OCI-LY7 (cell line): Measurements from ENCODE around the gene NRCAM. TPM values are rescaled to one million over a fixed set of nuclear protein-coding genes. Genes with fewer than 3 reads are reported as not detected.

Experiments used
- BruUV-seq: library from RNA; stranded (reverse); fragments of 400-500 nt; replicated peaks from 2 replicates; lab custom pipeline; 2021; lab: Mats Ljungman, UMichigan
- CTCF ChIA-PET: fragments of 300-600 bp; sonication (Branson Sonifier 250); formaldehyde crosslinking; loops from one replicate; lab custom pipeline; 2022; ENCODE audit warnings: antibody characterized with exemption; ENCODE audit not compliant: unreplicated experiment; lab: Charles Lee
- POLR2A ChIA-PET: fragments of 300-600 bp; sonication (Branson Sonifier 250); formaldehyde crosslinking; loops from one replicate; lab custom pipeline; 2022; ENCODE audit warnings: antibody characterized with exemption; lab: Charles Lee
- DNase-seq: peaks from one replicate; pipeline ENCODE4 v3.0.0-alpha.2; 2015; ENCODE audit warnings: low spot score
- H2AFZ ChIP-seq: fragments of 200-600 bp; sonication (generic), shearing (Covaris generic); 2 replicates; pipeline ENCODE4 v1.6.1; 2014; ENCODE audit warnings: mild to moderate bottlenecking, antibody characterized with exemption, low read length, moderate library complexity
- H3K27ac ChIP-seq: fragments of 200-600 bp; sonication (generic); 2 replicates; pipeline ENCODE4 v1.5.1; 2014; ENCODE audit warnings: mixed run types, low read depth, mild to moderate bottlenecking, moderate library complexity, low read length, inconsistent platforms; ENCODE audit not compliant: poor library complexity, severe bottlenecking
- H3K36me3 ChIP-seq: fragments of 200-600 bp; sonication (generic); 2 replicates; pipeline ENCODE4 v1.6.1; 2014; ENCODE audit warnings: mild to moderate bottlenecking, antibody characterized with exemption, low read length, moderate library complexity, mixed read lengths; ENCODE audit not compliant: insufficient read depth
- H3K4me1 ChIP-seq: fragments of 200-600 bp; sonication (generic); 2 replicates; pipeline ENCODE4 v1.5.1; 2014; ENCODE audit warnings: mild to moderate bottlenecking, low read length; ENCODE audit not compliant: insufficient read depth, poor library complexity, severe bottlenecking
- H3K4me2 ChIP-seq: fragments of 200-600 bp; sonication (generic); 2 replicates; pipeline ENCODE4 v1.6.1; 2014; ENCODE audit warnings: mild to moderate bottlenecking, low read length
- H3K4me3 ChIP-seq: fragments of 200-600 bp; sonication (generic); 2 replicates; pipeline ENCODE4 v1.5.1; 2014; ENCODE audit warnings: mild to moderate bottlenecking, low read depth, low read length; ENCODE audit not compliant: poor library complexity, severe bottlenecking
- H3K79me2 ChIP-seq: fragments of 200-600 bp; sonication (generic); 2 replicates; pipeline ENCODE4 v1.6.1; 2016; ENCODE audit warnings: low read depth, mild to moderate bottlenecking, low read length, moderate library complexity, mixed read lengths; ENCODE audit not compliant: insufficient read depth
- H3K9me2 ChIP-seq: fragments of 200-600 bp; sonication (generic); 2 replicates; pipeline ENCODE4 v1.6.1; 2016; ENCODE audit warnings: mild to moderate bottlenecking, low read length, mixed read lengths; ENCODE audit not compliant: insufficient read depth
- H3K9me3 ChIP-seq: fragments of 200-600 bp; sonication (generic); 2 replicates; pipeline ENCODE4 v1.6.1; 2014; ENCODE audit warnings: mild to moderate bottlenecking, mixed run types, low read length, mixed read lengths
- H4K20me1 ChIP-seq: fragments of 200-600 bp; sonication (generic); 2 replicates; pipeline ENCODE4 v1.6.1; 2014; ENCODE audit warnings: mild to moderate bottlenecking, antibody characterized with exemption, low read length, moderate library complexity, mixed read lengths; ENCODE audit not compliant: insufficient read depth
- CTCF ChIP-seq: fragments of 200-600 bp; sonication (generic); conservative IDR thresholded peaks from 2 replicates; pipeline ENCODE4 v1.5.1; 2014; ENCODE audit warnings: mild to moderate bottlenecking, antibody characterized with exemption, low read length, moderate library complexity, mixed read lengths
- EZH2phosphoT487 ChIP-seq: fragments of 200-600 bp; sonication (generic); IDR thresholded peaks from 2 replicates; pipeline ENCODE4 v1.6.1; 2018; ENCODE audit warnings: low read depth, borderline replicate concordance, mild to moderate bottlenecking, mixed run types, antibody characterized with exemption, low read length, moderate library complexity, mixed read lengths
- intact Hi-C: fragments of 100-400 bp; cut with micrococcal nuclease; formaldehyde crosslinking; loops from one replicate; pipeline ENCODE4 v1.10.0; 2022; ENCODE audit not compliant: unreplicated experiment
- total RNA-seq, 2 experiments: library from RNA; depleted of rRNA in 1 of 2; stranded (reverse); fragments of >200 nt in 1 of 2; shearing (Covaris generic) in 1 of 2; gene quantifications; 2 replicates each; pipeline ENCODE4 v1.2.3, GENCODE V29; 2014 to 2022

Gene NRCAM
- total RNA-seq, 2 experiments from 2014 or later, result not detected

GRCh38 chr7:108289852-108290251, 166.4 kb downstream of the NRCAM start:
- H3K9me3 ChIP-seq, result no peaks in the 10 kb centered on the region
- intact Hi-C loops, result no loop called here
- no peaks in the 10 kb centered on the region for H4K20me1 ChIP-seq
- H3K9me2 ChIP-seq, result no peaks in the 10 kb centered on the region
- H2AFZ ChIP-seq, result no peak overlapping the region
- H3K4me3 ChIP-seq, result no peak overlapping the region
- no peak overlapping the region for H3K27ac ChIP-seq
- H3K4me1 ChIP-seq, result peaks cover 8% of the 10 kb centered on the region
- H3K4me2 ChIP-seq, result no peak overlapping the region
- TF ChIP-seq CTCF, result no peak
- no peak for TF ChIP-seq EZH2phosphoT487
- CTCF ChIA-PET, result no interaction called here
- H3K36me3 ChIP-seq, result no peaks in the 10 kb centered on the region
- POLR2A ChIA-PET, result no interaction called here
- BruUV-seq, result no TSS peak
- no peak for DNase-seq
- H3K79me2 ChIP-seq, result no peaks in the 10 kb centered on the region

GRCh38 chr7:108287857-108288256, 168.4 kb downstream of the NRCAM start:
- Histone ChIP-seq H3K79me2 (no peaks in the 10 kb centered on the region), H3K36me3 (no peaks in the 10 kb centered on the region), H3K4me2 (no peak overlapping the region), H3K4me3 (no peak overlapping the region), H3K9me2 (no peaks in the 10 kb centered on the region), H3K27ac (no peak overlapping the region), H2AFZ (no peak overlapping the region), H4K20me1 (no peaks in the 10 kb centered on the region), H3K9me3 (no peaks in the 10 kb centered on the region), H3K4me1 (no peaks in the 10 kb centered on the region)
- DNase-seq, result no peak
- TF ChIP-seq CTCF, result no peak
- TF ChIP-seq EZH2phosphoT487, result no peak
- intact Hi-C loops, result no loop called here
- ChIA-PET POLR2A (no interaction called here), CTCF (no interaction called here)
- no TSS peak for BruUV-seq

GRCh38 chr7:108286290-108286904, 169.8 kb downstream of the NRCAM start:
- no peaks in the 10 kb centered on the region for H3K4me1 ChIP-seq
- no peaks in the 10 kb centered on the region for H4K20me1 ChIP-seq
- BruUV-seq, result no TSS peak
- no peaks in the 10 kb centered on the region for H3K9me3 ChIP-seq
- H3K4me3 ChIP-seq, result no peak overlapping the region
- POLR2A ChIA-PET, result interaction anchor here (0.6 to 1.1 kb wide), 2 partner anchors 17 to 1646 kb away, joined by 3 read pairs; no protein-coding TSS in a partner anchor
- intact Hi-C loops, result no loop called here
- H3K9me2 ChIP-seq, result no peaks in the 10 kb centered on the region
- CTCF ChIA-PET, result no interaction called here
- no peak for DNase-seq
- no peak overlapping the region for H3K27ac ChIP-seq
- H2AFZ ChIP-seq, result no peak overlapping the region
- H3K36me3 ChIP-seq, result no peaks in the 10 kb centered on the region
- TF ChIP-seq EZH2phosphoT487 (no peak), CTCF (no peak)
- H3K79me2 ChIP-seq, result no peaks in the 10 kb centered on the region
- H3K4me2 ChIP-seq, result no peak overlapping the region
